ENCODE measurements around the gene BEST4.

DNA sequence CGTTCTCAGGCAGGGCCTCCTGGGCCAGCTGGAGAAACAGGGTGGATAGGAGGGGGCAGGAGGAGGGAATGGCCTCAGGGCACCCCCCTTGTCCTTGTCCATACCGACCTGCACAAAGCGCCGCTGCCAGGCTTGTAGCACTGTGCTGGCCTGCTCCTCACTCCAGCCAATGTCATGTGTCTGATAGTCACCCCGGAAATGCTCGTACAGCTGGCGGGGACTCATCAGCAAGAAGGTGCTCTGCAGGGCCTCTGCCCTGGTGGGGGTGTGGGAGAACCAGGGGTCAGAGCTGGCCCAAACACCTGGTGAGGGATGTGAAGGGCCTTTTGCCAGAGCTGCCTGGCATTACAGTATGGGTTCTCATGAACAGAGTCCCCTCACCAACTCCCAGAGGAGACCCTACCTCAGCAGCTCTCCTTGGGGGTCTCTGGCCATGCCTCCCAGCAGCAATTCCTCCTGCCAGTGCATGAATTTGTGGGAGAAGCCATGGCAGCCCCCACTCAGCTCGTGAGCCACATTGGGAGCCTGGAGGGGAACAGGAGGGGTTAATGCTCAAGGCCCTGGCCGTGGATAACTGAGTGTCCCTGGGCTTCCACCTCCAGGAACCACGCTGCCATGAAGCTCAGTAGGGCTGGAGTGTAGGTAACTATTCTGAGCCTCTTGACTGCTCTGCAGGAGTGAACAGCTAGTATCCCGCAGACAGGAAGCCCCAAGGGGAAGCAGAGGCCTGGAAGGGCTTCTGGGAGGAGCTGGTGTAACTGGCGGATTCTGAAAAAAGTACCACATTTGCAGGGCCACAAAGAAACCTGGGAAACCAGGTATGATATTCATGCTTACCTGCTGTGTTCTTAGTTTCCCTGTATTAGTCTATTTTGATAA lies 41.8 kb upstream of the BEST4 start:
- TF ChIP-seq, protein P1, sequence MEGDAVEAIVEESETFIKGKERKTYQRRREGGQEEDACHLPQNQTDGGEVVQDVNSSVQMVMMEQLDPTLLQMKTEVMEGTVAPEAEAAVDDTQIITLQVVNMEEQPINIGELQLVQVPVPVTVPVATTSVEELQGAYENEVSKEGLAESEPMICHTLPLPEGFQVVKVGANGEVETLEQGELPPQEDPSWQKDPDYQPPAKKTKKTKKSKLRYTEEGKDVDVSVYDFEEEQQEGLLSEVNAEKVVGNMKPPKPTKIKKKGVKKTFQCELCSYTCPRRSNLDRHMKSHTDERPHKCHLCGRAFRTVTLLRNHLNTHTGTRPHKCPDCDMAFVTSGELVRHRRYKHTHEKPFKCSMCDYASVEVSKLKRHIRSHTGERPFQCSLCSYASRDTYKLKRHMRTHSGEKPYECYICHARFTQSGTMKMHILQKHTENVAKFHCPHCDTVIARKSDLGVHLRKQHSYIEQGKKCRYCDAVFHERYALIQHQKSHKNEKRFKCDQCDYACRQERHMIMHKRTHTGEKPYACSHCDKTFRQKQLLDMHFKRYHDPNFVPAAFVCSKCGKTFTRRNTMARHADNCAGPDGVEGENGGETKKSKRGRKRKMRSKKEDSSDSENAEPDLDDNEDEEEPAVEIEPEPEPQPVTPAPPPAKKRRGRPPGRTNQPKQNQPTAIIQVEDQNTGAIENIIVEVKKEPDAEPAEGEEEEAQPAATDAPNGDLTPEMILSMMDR (IDR thresholded peaks at IDR 0.05; ENCODE audit: insufficient read depth, low read length) = no peak
- TF ChIP-seq, protein P2, sequence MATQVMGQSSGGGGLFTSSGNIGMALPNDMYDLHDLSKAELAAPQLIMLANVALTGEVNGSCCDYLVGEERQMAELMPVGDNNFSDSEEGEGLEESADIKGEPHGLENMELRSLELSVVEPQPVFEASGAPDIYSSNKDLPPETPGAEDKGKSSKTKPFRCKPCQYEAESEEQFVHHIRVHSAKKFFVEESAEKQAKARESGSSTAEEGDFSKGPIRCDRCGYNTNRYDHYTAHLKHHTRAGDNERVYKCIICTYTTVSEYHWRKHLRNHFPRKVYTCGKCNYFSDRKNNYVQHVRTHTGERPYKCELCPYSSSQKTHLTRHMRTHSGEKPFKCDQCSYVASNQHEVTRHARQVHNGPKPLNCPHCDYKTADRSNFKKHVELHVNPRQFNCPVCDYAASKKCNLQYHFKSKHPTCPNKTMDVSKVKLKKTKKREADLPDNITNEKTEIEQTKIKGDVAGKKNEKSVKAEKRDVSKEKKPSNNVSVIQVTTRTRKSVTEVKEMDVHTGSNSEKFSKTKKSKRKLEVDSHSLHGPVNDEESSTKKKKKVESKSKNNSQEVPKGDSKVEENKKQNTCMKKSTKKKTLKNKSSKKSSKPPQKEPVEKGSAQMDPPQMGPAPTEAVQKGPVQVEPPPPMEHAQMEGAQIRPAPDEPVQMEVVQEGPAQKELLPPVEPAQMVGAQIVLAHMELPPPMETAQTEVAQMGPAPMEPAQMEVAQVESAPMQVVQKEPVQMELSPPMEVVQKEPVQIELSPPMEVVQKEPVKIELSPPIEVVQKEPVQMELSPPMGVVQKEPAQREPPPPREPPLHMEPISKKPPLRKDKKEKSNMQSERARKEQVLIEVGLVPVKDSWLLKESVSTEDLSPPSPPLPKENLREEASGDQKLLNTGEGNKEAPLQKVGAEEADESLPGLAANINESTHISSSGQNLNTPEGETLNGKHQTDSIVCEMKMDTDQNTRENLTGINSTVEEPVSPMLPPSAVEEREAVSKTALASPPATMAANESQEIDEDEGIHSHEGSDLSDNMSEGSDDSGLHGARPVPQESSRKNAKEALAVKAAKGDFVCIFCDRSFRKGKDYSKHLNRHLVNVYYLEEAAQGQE (IDR thresholded peaks at IDR 0.05; ENCODE audit: insufficient replicate concordance, low read depth) = no peak

Data from HL-60 (cell line).